Measurements from ENCODE around the gene FAM20B.

GRCh38 chr1:179021873-179022272 lies 3.8 kb upstream of the FAM20B start:
- no peak for TF ChIP-seq CTCF (IDR thresholded peaks at IDR 0.05)
- no peak for TF ChIP-seq EZH2 (IDR thresholded peaks at IDR 0.05)
- no peak for TF ChIP-seq EZH2phosphoT487 (IDR thresholded peaks at IDR 0.05)
